HepG2 (cell line): ENCODE measurements around the gene CITED2. TPM values are rescaled to one million over a fixed set of nuclear protein-coding genes. Genes with fewer than 3 reads are reported as not detected.

Experiments used
- ATF3 ChIP-seq: sonication (generic); formaldehyde crosslinking; IDR thresholded peaks from 2 replicates; pipeline ENCODE4 v1.4.0; 2020; ENCODE audit warnings: missing genetic modification reagents
- ELF3 ChIP-seq: IDR thresholded peaks from 2 replicates; pipeline ENCODE4 v1.6.1; 2016; ENCODE audit warnings: missing genetic modification reagents, missing compliant biosample characterization
- ELF4 ChIP-seq: sonication (generic); formaldehyde crosslinking; IDR thresholded peaks from 2 replicates; pipeline ENCODE4 v1.5.0; 2020; ENCODE audit warnings: missing genetic modification reagents, mild to moderate bottlenecking, moderate library complexity, borderline replicate concordance
- FOXA1 ChIP-seq, 2 experiments: fragments of 450-650 bp in 1 of 2; sonication (generic) in 1 of 2; formaldehyde crosslinking in 1 of 2; IDR thresholded peaks; 2 replicates each; pipeline versions ENCODE4 v1.4.0 to v1.6.1; 2016 to 2020; ENCODE audit warnings: missing genetic modification reagents in 1 of 2
- HHEX ChIP-seq: IDR thresholded peaks from 2 replicates; pipeline ENCODE4 v1.6.1; 2016; ENCODE audit warnings: control low read depth
- HNRNPH1 ChIP-seq: fragments of 200-400 bp; formaldehyde crosslinking; optimal IDR thresholded peaks from 2 replicates; pipeline ENCODE3; 2017; ENCODE audit warnings: mild to moderate bottlenecking, low read depth, low read length
- IKZF4 ChIP-seq: sonication (generic); formaldehyde crosslinking; IDR thresholded peaks from 2 replicates; pipeline ENCODE4 v1.5.1; 2020; ENCODE audit warnings: borderline replicate concordance, mild to moderate bottlenecking, low read depth, missing genetic modification reagents; ENCODE audit errors: not compliant biosample characterization
- KDM5A ChIP-seq: fragments of 200-600 bp; sonication (generic); IDR thresholded peaks from 2 replicates; pipeline ENCODE4 v1.7.0; 2018; ENCODE audit warnings: antibody characterized with exemption, mild to moderate bottlenecking, low read length, borderline replicate concordance
- MBD4 ChIP-seq: IDR thresholded peaks from 2 replicates; pipeline ENCODE4 v1.6.1; 2012; ENCODE audit warnings: low read length, inconsistent platforms, borderline replicate concordance
- NCOA2 ChIP-seq: sonication (generic); formaldehyde crosslinking; IDR thresholded peaks from 2 replicates; pipeline ENCODE4 v1.8.0; 2022; ENCODE audit warnings: inconsistent platforms
- ZHX1 ChIP-seq: sonication (generic); formaldehyde crosslinking; IDR thresholded peaks from 2 replicates; pipeline ENCODE4 v1.8.1; 2022; ENCODE audit warnings: low read depth, mild to moderate bottlenecking, missing genetic modification reagents
- ZNF317 ChIP-seq: sonication (generic); formaldehyde crosslinking; IDR thresholded peaks from 2 replicates; pipeline ENCODE4 v1.5.0; 2020; ENCODE audit warnings: mild to moderate bottlenecking, missing genetic modification reagents
- ZNF552 ChIP-seq: sonication (generic); formaldehyde crosslinking; IDR thresholded peaks from 2 replicates; pipeline ENCODE4 v1.9.0; 2022; ENCODE audit warnings: missing genetic modification reagents, mild to moderate bottlenecking, borderline replicate concordance
- ZNF557 ChIP-seq: sonication (generic); formaldehyde crosslinking; IDR thresholded peaks from 2 replicates; pipeline ENCODE4 v1.4.0; 2020; ENCODE audit warnings: missing genetic modification reagents
- ZNF598 ChIP-seq: sonication (generic); formaldehyde crosslinking; IDR thresholded peaks from 2 replicates; pipeline ENCODE4 v1.5.1; 2020; ENCODE audit warnings: mild to moderate bottlenecking, missing genetic modification reagents, borderline replicate concordance
- ZZZ3 ChIP-seq: sonication (generic); formaldehyde crosslinking; IDR thresholded peaks from 2 replicates; pipeline ENCODE4 v1.4.0; 2020; ENCODE audit warnings: missing genetic modification reagents, mild to moderate bottlenecking, borderline replicate concordance
- polyA plus RNA-seq, 8 experiments: library from polyadenylated mRNA; depleted of rRNA in 3 of 8; stranded (reverse) in 7 of 8; unstranded in 1 of 8; fragments of >200 nt; fragmentation: Illumina TruSeq in 4 of 8; extraction: Trizol in 4 of 8; gene quantifications; 2 replicates each; pipeline versions ENCODE4 v1.2.1 to v1.2.3, GENCODE V29; 2011 to 2016; ENCODE audit warnings: low read depth in 4 of 8, missing spikeins in 1 of 8, mixed read lengths in 1 of 8; ENCODE audit not compliant: insufficient read depth in 1 of 8
- total RNA-seq, 5 experiments: library from RNA; depleted of rRNA; stranded (reverse); fragments of >200 nt; fragmentation: Illumina TruSeq; extraction: Trizol; gene quantifications; 2 replicates each; pipeline ENCODE4 v1.2.3, GENCODE V29; 2016; ENCODE audit warnings: low read depth in 1 of 5
- TF ChIP-seq, protein P1 (sequence below): sonication (generic); formaldehyde crosslinking; IDR thresholded peaks from 2 replicates; pipeline ENCODE4 v1.4.0; 2020; ENCODE audit warnings: low read depth, missing genetic modification reagents
- TF ChIP-seq, protein P2 (sequence below): sonication (generic); formaldehyde crosslinking; conservative IDR thresholded peaks from 2 replicates; pipeline ENCODE4 v1.4.0; 2020; ENCODE audit warnings: missing genetic modification reagents

CITED2 gene
- total and polyA plus RNA-seq, 2 of the 13 experiments (the other 11 are each of a cell fraction or from before 2014, with no cell fraction given) = 17.6 to 57.2 TPM

DNA sequence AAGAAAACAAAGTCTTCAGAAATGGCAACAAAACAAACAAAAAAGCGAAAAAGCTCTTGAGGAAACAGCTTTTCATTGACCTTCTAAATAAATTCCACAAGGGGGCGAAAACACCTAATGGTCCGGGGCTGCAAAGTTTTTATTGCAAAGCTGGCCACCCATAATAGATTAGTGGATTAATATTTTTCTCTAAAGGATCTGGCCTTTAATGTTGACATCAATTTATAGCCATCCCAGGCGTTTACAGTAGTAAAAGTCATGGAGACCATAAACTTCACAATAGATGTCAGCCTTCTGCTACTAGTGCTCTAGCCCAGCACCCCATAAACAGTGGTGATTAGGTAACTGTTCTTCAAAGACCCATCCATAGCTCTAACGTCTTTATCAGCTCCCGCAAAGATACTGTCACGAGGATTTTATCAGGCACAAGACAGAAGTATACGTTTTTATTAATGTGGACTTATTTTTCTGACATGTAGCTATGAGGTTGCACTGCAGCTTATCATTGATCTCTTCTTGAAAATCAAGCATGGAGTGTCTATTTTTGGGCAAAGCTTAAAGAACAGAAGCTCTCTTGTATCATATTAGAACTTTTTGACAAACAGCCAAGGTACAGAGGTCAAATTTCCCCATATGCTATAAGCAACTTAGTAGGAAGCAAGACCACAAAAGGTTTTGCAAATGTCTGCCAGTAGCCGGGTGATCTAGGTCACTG lies 4.7 kb downstream of the CITED2 start (continued):
- TF ChIP-seq, protein P1, sequence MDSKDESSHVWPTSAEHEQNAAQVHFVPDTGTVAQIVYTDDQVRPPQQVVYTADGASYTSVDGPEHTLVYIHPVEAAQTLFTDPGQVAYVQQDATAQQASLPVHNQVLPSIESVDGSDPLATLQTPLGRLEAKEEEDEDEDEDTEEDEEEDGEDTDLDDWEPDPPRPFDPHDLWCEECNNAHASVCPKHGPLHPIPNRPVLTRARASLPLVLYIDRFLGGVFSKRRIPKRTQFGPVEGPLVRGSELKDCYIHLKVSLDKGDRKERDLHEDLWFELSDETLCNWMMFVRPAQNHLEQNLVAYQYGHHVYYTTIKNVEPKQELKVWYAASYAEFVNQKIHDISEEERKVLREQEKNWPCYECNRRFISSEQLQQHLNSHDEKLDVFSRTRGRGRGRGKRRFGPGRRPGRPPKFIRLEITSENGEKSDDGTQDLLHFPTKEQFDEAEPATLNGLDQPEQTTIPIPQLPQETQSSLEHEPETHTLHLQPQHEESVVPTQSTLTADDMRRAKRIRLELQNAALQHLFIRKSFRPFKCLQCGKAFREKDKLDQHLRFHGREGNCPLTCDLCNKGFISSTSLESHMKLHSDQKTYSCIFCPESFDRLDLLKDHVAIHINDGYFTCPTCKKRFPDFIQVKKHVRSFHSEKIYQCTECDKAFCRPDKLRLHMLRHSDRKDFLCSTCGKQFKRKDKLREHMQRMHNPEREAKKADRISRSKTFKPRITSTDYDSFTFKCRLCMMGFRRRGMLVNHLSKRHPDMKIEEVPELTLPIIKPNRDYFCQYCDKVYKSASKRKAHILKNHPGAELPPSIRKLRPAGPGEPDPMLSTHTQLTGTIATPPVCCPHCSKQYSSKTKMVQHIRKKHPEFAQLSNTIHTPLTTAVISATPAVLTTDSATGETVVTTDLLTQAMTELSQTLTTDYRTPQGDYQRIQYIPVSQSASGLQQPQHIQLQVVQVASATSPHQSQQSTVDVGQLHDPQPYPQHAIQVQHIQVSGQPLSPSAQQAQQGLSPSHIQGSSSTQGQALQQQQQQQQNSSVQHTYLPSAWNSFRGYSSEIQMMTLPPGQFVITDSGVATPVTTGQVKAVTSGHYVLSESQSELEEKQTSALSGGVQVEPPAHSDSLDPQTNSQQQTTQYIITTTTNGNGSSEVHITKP (CRISPR knock-in tag) = no peak
- TF ChIP-seq ZZZ3 (CRISPR knock-in tag) (no peak), KDM5A (peak; percentile 34; the same call in 1 of the 2 replicates), HHEX (CRISPR knock-in tag) (no peak), FOXA1 (IDR thresholded peaks at IDR 0.05) (no peak), FOXA1 (CRISPR knock-in tag; IDR thresholded peaks at IDR 0.05) (no peak), HNRNPH1 (no peak), ATF3 (CRISPR knock-in tag) (no peak), ZHX1 (CRISPR knock-in tag) (no peak), ELF4 (CRISPR knock-in tag) (no peak), ZNF552 (CRISPR knock-in tag) (no peak), MBD4 (no peak), ELF3 (CRISPR knock-in tag) (peak; percentile 65), ZNF557 (CRISPR knock-in tag) (no peak), ZNF598 (CRISPR knock-in tag) (no peak), ZNF317 (CRISPR knock-in tag) (0 out of 2 replicates have a peak, but pooled peaks have one; percentile 34), IKZF4 (no peak), NCOA2 (peak; percentile 65; the same call in 1 of the 2 replicates)
- TF ChIP-seq, protein P2, sequence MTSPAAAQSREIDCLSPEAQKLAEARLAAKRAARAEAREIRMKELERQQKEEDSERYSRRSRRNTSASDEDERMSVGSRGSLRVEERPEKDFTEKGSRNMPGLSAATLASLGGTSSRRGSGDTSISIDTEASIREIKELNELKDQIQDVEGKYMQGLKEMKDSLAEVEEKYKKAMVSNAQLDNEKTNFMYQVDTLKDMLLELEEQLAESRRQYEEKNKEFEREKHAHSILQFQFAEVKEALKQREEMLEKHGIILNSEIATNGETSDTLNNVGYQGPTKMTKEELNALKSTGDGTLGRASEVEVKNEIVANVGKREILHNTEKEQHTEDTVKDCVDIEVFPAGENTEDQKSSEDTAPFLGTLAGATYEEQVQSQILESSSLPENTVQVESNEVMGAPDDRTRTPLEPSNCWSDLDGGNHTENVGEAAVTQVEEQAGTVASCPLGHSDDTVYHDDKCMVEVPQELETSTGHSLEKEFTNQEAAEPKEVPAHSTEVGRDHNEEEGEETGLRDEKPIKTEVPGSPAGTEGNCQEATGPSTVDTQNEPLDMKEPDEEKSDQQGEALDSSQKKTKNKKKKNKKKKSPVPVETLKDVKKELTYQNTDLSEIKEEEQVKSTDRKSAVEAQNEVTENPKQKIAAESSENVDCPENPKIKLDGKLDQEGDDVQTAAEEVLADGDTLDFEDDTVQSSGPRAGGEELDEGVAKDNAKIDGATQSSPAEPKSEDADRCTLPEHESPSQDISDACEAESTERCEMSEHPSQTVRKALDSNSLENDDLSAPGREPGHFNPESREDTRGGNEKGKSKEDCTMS (CRISPR knock-in tag) = no peak
